Measurements from ENCODE around the gene SLC12A1. TPM values are rescaled to one million over a fixed set of nuclear protein-coding genes. Genes with fewer than 3 reads are reported as not detected.

Gene SLC12A1
- not detected for total RNA-seq
- long read RNA-seq: 0 reads

GRCh38 chr15:48205981-48206380 lies at the start of gene SLC12A1:
TSS of gene SLC12A1 (plus strand) at chr15:48206302. CDS start at chr15:48207720, 1,418 bp downstream.
- no peaks in the 10 kb centered on the region for H3K36me3 ChIP-seq
- no peak within 1 kb of the TSS for H3K27ac ChIP-seq
- intact Hi-C loops (cut with DNase I): no loop called here
- no peak for TF ChIP-seq CTCF (IDR thresholded peaks at IDR 0.05)
- ATAC-seq (no peak), DNase-seq (no peak)
- no peaks in the 10 kb centered on the region for H3K4me1 ChIP-seq
- H3K4me3 ChIP-seq: no peak within 1 kb of the TSS
- H3K9me3 ChIP-seq: no peaks in the 10 kb centered on the region
- H3K27me3 ChIP-seq: no peaks in the 10 kb centered on the region

DNA sequence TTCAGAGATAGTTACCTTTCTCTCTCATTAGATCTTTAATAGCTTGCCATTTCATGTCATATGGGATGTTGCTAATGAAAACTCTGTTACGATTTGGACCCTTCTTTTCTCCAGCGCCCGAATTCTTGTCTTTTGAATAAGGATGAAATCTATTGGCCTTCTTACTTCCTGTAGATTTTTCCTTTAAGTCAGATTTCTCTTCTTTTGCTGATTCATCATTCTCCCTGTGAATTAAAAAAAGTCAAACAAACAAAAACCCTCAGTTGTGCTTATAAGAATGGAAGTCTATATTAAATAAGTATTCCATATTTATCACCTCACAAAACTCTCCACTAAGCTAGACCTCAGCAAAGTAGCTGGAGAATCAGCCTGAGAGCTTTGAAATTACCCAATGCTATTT lies 37.5 kb upstream of the SLC12A1 start:
- DNase-seq (no peak), ATAC-seq (no peak)
- Histone ChIP-seq H3K9me3 (no peaks in the 10 kb centered on the region), H3K36me3 (no peaks in the 10 kb centered on the region), H3K4me3 (no peak overlapping the region), H3K4me1 (no peaks in the 10 kb centered on the region), H3K27ac (no peak overlapping the region), H3K27me3 (no peaks in the 10 kb centered on the region)
- TF ChIP-seq CTCF (IDR thresholded peaks at IDR 0.05): no peak
- intact Hi-C loops (cut with DNase I): no loop called here

- no peaks in the 10 kb centered on the region for H3K9me3 ChIP-seq
- H3K36me3 ChIP-seq: no peaks in the 10 kb centered on the region
- ATAC-seq (no peak), DNase-seq (no peak)
- no peaks in the 10 kb centered on the region for H3K27me3 ChIP-seq
- intact Hi-C loops (cut with DNase I): no loop called here
- no peak overlapping the region for H3K4me3 ChIP-seq
- TF ChIP-seq CTCF (IDR thresholded peaks at IDR 0.05): no peak
- H3K27ac ChIP-seq: no peak overlapping the region
- no peaks in the 10 kb centered on the region for H3K4me1 ChIP-seq
These were observed 35.1 kb upstream of the SLC12A1 start for GRCh38 chr15:48170981-48171380.

GRCh38 chr15:48175126-48175525 lies 31.0 kb upstream of the SLC12A1 start:
- no peak for TF ChIP-seq CTCF (IDR thresholded peaks at IDR 0.05)
- ATAC-seq (no peak), DNase-seq (no peak)
- Histone ChIP-seq H3K27me3 (peaks cover 4% of the 10 kb centered on the region), H3K4me3 (no peak overlapping the region), H3K9me3 (no peaks in the 10 kb centered on the region), H3K36me3 (no peaks in the 10 kb centered on the region), H3K4me1 (peaks cover 6% of the 10 kb centered on the region), H3K27ac (no peak overlapping the region)
- intact Hi-C loops (cut with DNase I): no loop called here

DNA sequence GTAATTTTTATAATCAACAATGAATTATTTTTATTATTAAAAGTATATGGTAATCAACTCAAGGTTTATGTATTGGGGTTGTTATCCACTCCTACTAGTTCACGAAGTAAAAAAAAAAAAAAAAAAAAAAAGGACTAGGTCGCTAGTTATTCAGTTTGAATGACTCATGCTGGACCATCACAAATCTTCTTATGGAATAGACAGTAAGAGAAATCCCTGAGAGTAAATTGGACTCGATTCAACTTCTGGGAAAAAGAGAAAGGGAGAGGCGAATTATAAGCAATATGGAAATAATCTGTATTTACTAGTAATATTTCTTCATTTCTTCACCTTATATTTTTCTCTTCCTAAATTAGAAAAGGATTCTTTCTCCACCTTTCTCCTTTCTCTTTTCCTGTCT lies 30.0 kb upstream of the SLC12A1 start:
- TF ChIP-seq CTCF (IDR thresholded peaks at IDR 0.05): no peak
- Histone ChIP-seq H3K36me3 (no peaks in the 10 kb centered on the region), H3K4me1 (peaks cover 6% of the 10 kb centered on the region), H3K27me3 (peaks cover 4% of the 10 kb centered on the region), H3K27ac (no peak overlapping the region), H3K9me3 (no peaks in the 10 kb centered on the region), H3K4me3 (no peak overlapping the region)
- ATAC-seq (no peak), DNase-seq (no peak)
- intact Hi-C loops (cut with DNase I): no loop called here

DNA sequence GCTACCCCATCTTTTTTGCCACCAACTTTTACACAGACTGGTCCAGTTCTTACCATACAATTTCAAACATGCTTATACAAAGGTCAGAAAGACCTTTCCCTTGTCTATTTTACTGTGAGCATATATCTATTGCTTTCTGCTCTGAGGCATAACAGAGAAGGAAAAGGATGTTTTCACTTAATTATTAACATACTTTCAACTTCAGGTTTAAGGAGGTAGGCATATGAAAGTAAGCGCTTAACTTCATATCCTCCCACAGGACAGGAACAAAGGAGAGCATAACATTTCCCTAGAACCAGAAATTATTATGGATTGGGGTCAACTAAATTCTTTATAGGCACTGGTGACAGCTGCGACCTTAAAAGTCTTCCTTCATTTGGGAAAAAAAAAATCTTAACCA lies 29.1 kb upstream of the SLC12A1 start:
- no peak for DNase-seq
- intact Hi-C loops (cut with DNase I): no loop called here
- H3K9me3 ChIP-seq: no peaks in the 10 kb centered on the region
- H3K27me3 ChIP-seq: peaks cover 4% of the 10 kb centered on the region
- no peak for TF ChIP-seq CTCF (IDR thresholded peaks at IDR 0.05)
- peak overlapping the region; percentile 65 for H3K4me3 ChIP-seq
- H3K36me3 ChIP-seq: no peaks in the 10 kb centered on the region
- H3K27ac ChIP-seq: no peak overlapping the region
- no peak for ATAC-seq
- H3K4me1 ChIP-seq: peaks cover 6% of the 10 kb centered on the region

Data from upper lobe of right lung (tissue), 1 donor.